SK-N-SH (cell line): ENCODE data around the gene TCEAL4. TPM values are rescaled to one million over a fixed set of nuclear protein-coding genes. Genes with fewer than 3 reads are reported as not detected.

ENCODE experiments used
- CTCF ChIA-PET: fragments of 300-600, 350-600 bp; formaldehyde crosslinking; extraction: SDS; loops from one replicate; lab custom pipeline; 2021; lab: Yijun Ruan, JAX
- POLR2A ChIA-PET: fragments of 350-600 bp; sonication (Branson Sonifier 250); formaldehyde crosslinking; extraction: SDS; loops from one replicate; lab custom pipeline; 2020; ENCODE audit warnings: antibody characterized with exemption, inconsistent platforms; lab: Yijun Ruan, JAX
- DNase-seq: peaks from one replicate; pipeline ENCODE4 v3.0.0; 2012
- H2AFZ ChIP-seq: fragments of 200-600 bp; sonication (generic); 2 replicates; pipeline ENCODE4 v1.8.1; 2016; ENCODE audit warnings: antibody characterized with exemption, mild to moderate bottlenecking, low read depth
- H3F3A ChIP-seq: fragments of 200-600 bp; sonication (generic); replicated peaks from 2 replicates; pipeline ENCODE3; 2016; ENCODE audit warnings: antibody characterized with exemption, mild to moderate bottlenecking; ENCODE audit not compliant: insufficient read depth
- H3K27ac ChIP-seq, 2 experiments: fragments of 200-500 bp in 1 of 2; fragments of 200-600 bp in 1 of 2; sonication (Bioruptor generic) in 1 of 2; sonication (generic), shearing (Covaris generic) in 1 of 2; 2 replicates each; pipeline versions ENCODE4 v1.5.1 to v1.6.1; 2014 to 2016; ENCODE audit warnings: low read depth in 2 of 2, inconsistent platforms in 1 of 2, low read length in 1 of 2, mild to moderate bottlenecking in 1 of 2, mixed read lengths in 1 of 2
- H3K27me3 ChIP-seq: fragments of 200-600 bp; sonication (generic), shearing (Covaris generic); 2 replicates; pipeline ENCODE4 v1.6.1; 2016; ENCODE audit warnings: mixed run types; ENCODE audit not compliant: insufficient read depth
- H3K36me3 ChIP-seq, 2 experiments: fragments of 200-500 bp in 1 of 2; fragments of 200-600 bp in 1 of 2; sonication (Bioruptor generic) in 1 of 2; sonication (generic) in 1 of 2; replicated peaks in 1 of 2; 2 replicates each; pipeline versions ENCODE3 to v1.5.1; 2014 to 2016; ENCODE audit warnings: low read length in 1 of 2, mild to moderate bottlenecking in 1 of 2; ENCODE audit not compliant: insufficient read depth in 2 of 2, control insufficient read depth in 1 of 2
- H3K4me1 ChIP-seq, 2 experiments: fragments of 200-500 bp in 1 of 2; fragments of 200-600 bp in 1 of 2; sonication (Bioruptor generic) in 1 of 2; sonication (generic), shearing (Covaris generic) in 1 of 2; 2 replicates each; pipeline versions ENCODE4 v1.5.1 to v1.6.1; 2014 to 2016; ENCODE audit warnings: low read depth in 1 of 2, low read length in 1 of 2, mixed run types in 1 of 2; ENCODE audit not compliant: insufficient read depth in 2 of 2, control insufficient read depth in 1 of 2
- H3K4me2 ChIP-seq: fragments of 200-600 bp; sonication (generic), shearing (Covaris generic); 2 replicates; pipeline ENCODE4 v1.6.1; 2017; ENCODE audit warnings: mixed run types
- H3K4me3 ChIP-seq, 2 experiments: fragments of 200-500 bp in 1 of 2; fragments of 200-600 bp in 1 of 2; sonication (Bioruptor generic) in 1 of 2; sonication (generic), shearing (Covaris generic) in 1 of 2; 2 replicates each; pipeline versions ENCODE4 v1.5.1 to v1.8.1; 2014 to 2016; ENCODE audit warnings: low read depth in 2 of 2, inconsistent platforms in 1 of 2, low read length in 1 of 2, mild to moderate bottlenecking in 1 of 2, mixed read lengths in 1 of 2, moderate library complexity in 1 of 2
- H3K79me2 ChIP-seq: fragments of 200-600 bp; sonication (generic); 2 replicates; pipeline ENCODE4 v1.8.1; 2017; ENCODE audit warnings: mild to moderate bottlenecking; ENCODE audit not compliant: insufficient read depth
- H3K9ac ChIP-seq: fragments of 200-600 bp; sonication (generic); 2 replicates; pipeline ENCODE4 v1.6.1; 2017; ENCODE audit warnings: mixed run types
- H3K9me2 ChIP-seq: fragments of 200-600 bp; sonication (generic); 2 replicates; pipeline ENCODE4 v1.6.1; 2017; ENCODE audit warnings: mixed run types
- H3K9me3 ChIP-seq: fragments of 200-600 bp; sonication (generic); 2 replicates; pipeline ENCODE4 v1.6.1; 2017; ENCODE audit warnings: mixed run types, mild to moderate bottlenecking, moderate library complexity
- H4K20me1 ChIP-seq: fragments of 200-600 bp; sonication (generic); 2 replicates; pipeline ENCODE4 v1.6.1; 2017; ENCODE audit warnings: mild to moderate bottlenecking, mixed run types; ENCODE audit not compliant: insufficient read depth
- CTCF ChIP-seq: fragments of 200-600 bp; sonication (generic); IDR thresholded peaks from 2 replicates; pipeline ENCODE4 v1.6.1; 2017; ENCODE audit warnings: antibody characterized with exemption, mild to moderate bottlenecking, moderate library complexity
- EP300 ChIP-seq, 2 experiments: IDR thresholded peaks; 2 replicates each; pipeline versions ENCODE4 v1.4.0 to v1.6.1; 2012; ENCODE audit warnings: borderline replicate concordance in 1 of 2, low read depth in 1 of 2, low read length in 1 of 2
- FOSL2 ChIP-seq: IDR thresholded peaks from 2 replicates; pipeline ENCODE4 v1.4.0; 2012; ENCODE audit warnings: low read depth, mild to moderate bottlenecking, moderate library complexity, borderline replicate concordance
- FOXJ3 ChIP-seq: sonication (generic); formaldehyde crosslinking; IDR thresholded peaks from 2 replicates; pipeline ENCODE4 v1.5.1; 2020; ENCODE audit warnings: mild to moderate bottlenecking, missing genetic modification reagents
- NRF1 ChIP-seq: IDR thresholded peaks from 2 replicates; pipeline ENCODE4 v1.6.1; 2012; ENCODE audit warnings: low read depth, mild to moderate bottlenecking, low read length
- PBX3 ChIP-seq: IDR thresholded peaks from 2 replicates; pipeline ENCODE4; 2012
- TAF1 ChIP-seq: IDR thresholded peaks from 2 replicates; pipeline ENCODE4 v1.6.1; 2012; ENCODE audit warnings: low read depth, mild to moderate bottlenecking, low read length, moderate library complexity, borderline replicate concordance
- TEAD4 ChIP-seq: IDR thresholded peaks from 2 replicates; pipeline ENCODE4 v1.4.0; 2012; ENCODE audit warnings: mild to moderate bottlenecking, borderline replicate concordance; ENCODE audit not compliant: insufficient read depth
- YY1 ChIP-seq: IDR thresholded peaks from 2 replicates; pipeline ENCODE4 v1.4.0; 2012; ENCODE audit warnings: low read depth, mild to moderate bottlenecking
- ZBTB33 ChIP-seq: IDR thresholded peaks from 2 replicates; pipeline ENCODE4 v1.4.0; 2012; ENCODE audit warnings: low read depth, borderline replicate concordance
- WGBS: methylation state at CpG from one replicate; pipeline ENCODE4 v1.1.6; 2017; ENCODE audit warnings: low lambda C conversion rate; 5-methylcytosine and 5-hydroxymethylcytosine counted together
- polyA plus RNA-seq, 3 experiments: library from polyadenylated mRNA; depleted of rRNA; stranded (reverse); fragments of >200 nt; gene quantifications; 2 replicates each; pipeline ENCODE4 v1.2.3, GENCODE V29; 2012

The TCEAL4 gene
- polyA plus RNA-seq, 1 of the 3 experiments (the other 2 are of a cell fraction), result 39.1 TPM

GRCh38 chrX:103616676-103617186 lies 31.4 kb downstream of the TCEAL4 start (continued):
- TF ChIP-seq ZBTB33, result no peak

- H3F3A ChIP-seq, result peaks cover 11% of the 10 kb centered on the region
- POLR2A ChIA-PET, result no interaction called here
- no peak overlapping the region for H3K4me2 ChIP-seq
- no peaks in the 10 kb centered on the region for H3K9me2 ChIP-seq
- no peak overlapping the region; a peak in 1 of 4 replicates for H3K27ac ChIP-seq
- H3K27me3 ChIP-seq, result no peaks in the 10 kb centered on the region
- DNase-seq, result no peak
- peaks cover 3 to 6% of the 10 kb centered on the region in 2 experiments; a peak in 2 of 4 replicates for H3K4me1 ChIP-seq
- no CpG with 5 or more reads among the region's 4 CpGs for whole genome bisulfite sequencing
- H3K36me3 ChIP-seq, result no peaks in the 10 kb centered on the region
- no peak overlapping the region for H2AFZ ChIP-seq
- CTCF ChIA-PET, result no interaction called here
- H4K20me1 ChIP-seq, result no peaks in the 10 kb centered on the region
- TF ChIP-seq TAF1 (no peak), CTCF (no peak), PBX3 (no peak)
- TF ChIP-seq, all 33 proteins: peak for 0
- peaks cover 3% of the 10 kb centered on the region; the same call in 1 of the 2 replicates for H3K79me2 ChIP-seq
- no peaks in the 10 kb centered on the region for H3K9me3 ChIP-seq
- H3K4me3 ChIP-seq, result no peak overlapping the region
- no peak overlapping the region for H3K9ac ChIP-seq
Observed at GRCh38 chrX:103624111-103624510, 38.8 kb downstream of the TCEAL4 start.

- Histone ChIP-seq H3K9ac (peak overlapping the region; percentile 25; the same call in 1 of the 2 replicates), H3F3A (peaks cover 14% of the 10 kb centered on the region), H4K20me1 (no peaks in the 10 kb centered on the region), H3K27ac (peak overlapping the region in 1 of 2 experiments; percentile 63; a peak in 2 of 4 replicates), H3K79me2 (peaks cover 6% of the 10 kb centered on the region; the same call in 1 of the 2 replicates), H3K27me3 (no peaks in the 10 kb centered on the region; the same call in 1 of the 2 replicates), H3K4me2 (no peak overlapping the region), H3K9me2 (no peaks in the 10 kb centered on the region), H3K36me3 (no peaks in the 10 kb centered on the region), H3K4me1 (peaks cover 3 to 6% of the 10 kb centered on the region in 2 experiments; a peak in 3 of 4 replicates), H3K9me3 (no peaks in the 10 kb centered on the region), H3K4me3 (no peak overlapping the region), H2AFZ (no peak overlapping the region)
- ChIA-PET POLR2A (no interaction called here), CTCF (no interaction called here)
- TF ChIP-seq TEAD4 (no peak), FOXJ3 (CRISPR knock-in tag) (no peak), YY1 (no peak), EP300 (IDR thresholded peaks at IDR 0.05; ENCODE audit: borderline replicate concordance in 1 of 2, low read depth in 1 of 2, low read length in 1 of 2) (no peak), NRF1 (no peak), FOSL2 (peak; percentile 18; the same call in 1 of the 2 replicates)
- DNase-seq, result no peak
Observed at GRCh38 chrX:103626855-103627254, 41.5 kb downstream of the TCEAL4 start.
